Measurements from ENCODE around the gene KLHL26.

The KLHL26 gene

GRCh38 chr19:18650021-18650390, 13.2 kb downstream of the KLHL26 start:
- no peak for DNase-seq

GRCh38 chr19:18650468-18651041, 13.7 kb downstream of the KLHL26 start:
- DNase-seq: no peak

- no peak for DNase-seq
Observed at GRCh38 chr19:18651300-18651699, 14.5 kb downstream of the KLHL26 start.

GRCh38 chr19:18651733-18652132, 14.9 kb downstream of the KLHL26 start:
- DNase-seq: no peak

DNA sequence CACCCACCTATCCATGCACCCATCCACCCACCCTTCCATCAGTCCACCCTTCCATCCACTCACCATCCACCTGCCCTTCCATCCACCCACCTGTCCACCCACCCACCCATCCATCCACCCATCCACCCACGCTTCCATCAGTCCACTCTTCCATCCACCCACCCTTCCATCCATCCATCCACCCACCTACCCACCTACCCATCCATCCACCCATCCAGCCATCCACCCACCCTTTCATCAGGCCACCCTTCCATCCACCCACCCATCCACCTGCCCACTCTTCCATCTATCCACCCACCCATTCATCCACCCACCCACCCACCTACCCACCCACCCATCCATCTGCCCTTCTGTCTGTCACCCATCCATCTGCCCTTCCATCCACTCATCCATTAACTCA, 17.0 kb downstream of the KLHL26 start:
- DNase-seq: no peak

DNA sequence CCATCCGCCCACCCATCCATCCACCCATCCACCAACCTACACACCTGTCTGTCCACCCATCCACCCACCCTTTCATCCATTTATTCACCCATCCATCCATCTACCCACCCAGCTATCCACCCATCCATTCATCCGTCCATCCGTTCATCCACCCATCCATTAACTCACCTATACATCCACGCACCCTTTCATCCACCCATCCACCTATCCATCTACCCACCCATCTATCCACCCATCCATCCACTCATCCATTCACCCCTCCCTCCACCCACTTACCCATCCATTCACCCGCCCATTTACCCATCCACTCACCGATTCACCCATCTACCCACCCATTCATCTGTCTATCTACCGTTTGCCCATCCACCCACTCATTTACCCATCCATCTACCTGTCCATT, 17.6 kb downstream of the KLHL26 start:
- DNase-seq: no peak

DNA sequence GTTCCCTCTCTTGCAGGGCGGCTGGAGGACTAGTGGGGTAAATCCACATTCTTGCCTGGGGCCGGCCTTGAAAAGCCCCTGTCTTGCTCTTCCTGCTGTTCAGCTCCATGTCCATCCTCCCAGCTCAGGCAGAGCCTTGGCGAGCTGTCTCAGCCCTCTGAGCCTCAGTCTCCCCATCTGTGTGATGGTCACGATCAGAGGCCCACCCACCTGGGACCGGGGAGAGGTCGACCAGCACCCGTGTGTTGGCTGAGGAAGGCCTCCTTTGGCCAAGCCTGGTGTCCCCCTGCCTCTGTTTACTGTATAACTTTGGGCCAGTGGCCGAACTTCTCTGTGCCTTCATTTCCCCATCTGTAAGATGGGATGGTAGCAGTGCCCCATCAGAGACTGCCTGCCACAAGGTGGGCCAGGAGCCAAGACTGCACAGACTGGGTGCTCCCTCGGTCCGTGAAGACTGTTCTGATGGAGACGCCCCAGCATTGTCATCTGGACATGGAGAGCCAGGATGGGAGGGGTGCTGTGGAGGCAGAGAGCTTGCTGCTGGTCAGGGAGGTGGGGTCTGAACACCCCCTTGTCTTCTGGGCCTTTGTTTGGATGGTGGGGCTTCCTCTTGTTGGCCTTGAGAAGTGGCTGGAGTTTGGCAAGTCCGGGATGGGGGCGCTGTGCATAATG, 18.5 kb downstream of the KLHL26 start:
- no peak for DNase-seq

GRCh38 chr19:18656337-18657086, 19.7 kb downstream of the KLHL26 start:
- DNase-seq: no peak

- no peak for DNase-seq
Observed at GRCh38 chr19:18657590-18658365, 20.9 kb downstream of the KLHL26 start.

- DNase-seq: no peak
Observed at GRCh38 chr19:18658366-18658855, 21.6 kb downstream of the KLHL26 start.

GRCh38 chr19:18659281-18660050, 22.6 kb downstream of the KLHL26 start:
- no peak for DNase-seq

- DNase-seq: no peak
Observed at GRCh38 chr19:18660051-18660910, 23.5 kb downstream of the KLHL26 start.

GRCh38 chr19:18660939-18661670, 24.3 kb downstream of the KLHL26 start:
- DNase-seq: no peak

DNA sequence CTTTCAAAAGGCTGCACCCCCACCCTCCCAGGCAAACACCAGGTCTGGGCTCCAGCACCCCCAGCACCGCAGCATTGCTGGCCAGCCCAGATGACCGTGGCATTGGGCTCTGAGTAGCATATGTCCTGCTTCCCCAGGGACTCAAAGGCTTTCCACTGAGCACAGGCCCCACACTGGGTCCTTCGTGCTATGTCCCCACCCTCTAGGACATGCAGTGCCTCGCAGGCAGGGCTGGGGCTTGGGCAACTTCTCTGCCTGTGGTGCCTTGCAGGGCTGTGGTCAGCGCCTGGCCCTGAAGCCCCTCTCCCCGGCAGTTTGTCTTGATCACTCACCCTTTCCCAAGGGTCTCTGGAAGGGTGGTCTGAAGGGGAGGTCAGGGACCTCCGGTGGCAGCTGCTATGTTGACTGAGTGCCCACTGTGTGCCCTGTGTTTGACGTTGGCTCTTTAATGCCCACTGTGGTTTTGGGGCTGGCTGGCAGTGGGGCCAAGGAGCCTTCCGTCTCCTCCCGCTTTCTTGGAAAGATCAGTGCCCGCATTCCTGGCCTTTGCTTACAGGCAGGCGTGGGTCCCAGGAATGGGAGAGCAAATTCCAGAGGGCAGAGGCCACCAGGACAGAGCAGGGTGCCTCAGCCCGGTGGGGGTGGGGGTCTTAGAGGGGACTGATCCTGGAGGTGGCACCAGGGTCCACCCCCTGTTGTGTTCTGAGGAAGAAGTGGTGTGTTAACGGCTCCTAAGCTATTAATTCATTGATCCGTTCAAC, 26.3 kb downstream of the KLHL26 start:
- no peak for DNase-seq

DNA sequence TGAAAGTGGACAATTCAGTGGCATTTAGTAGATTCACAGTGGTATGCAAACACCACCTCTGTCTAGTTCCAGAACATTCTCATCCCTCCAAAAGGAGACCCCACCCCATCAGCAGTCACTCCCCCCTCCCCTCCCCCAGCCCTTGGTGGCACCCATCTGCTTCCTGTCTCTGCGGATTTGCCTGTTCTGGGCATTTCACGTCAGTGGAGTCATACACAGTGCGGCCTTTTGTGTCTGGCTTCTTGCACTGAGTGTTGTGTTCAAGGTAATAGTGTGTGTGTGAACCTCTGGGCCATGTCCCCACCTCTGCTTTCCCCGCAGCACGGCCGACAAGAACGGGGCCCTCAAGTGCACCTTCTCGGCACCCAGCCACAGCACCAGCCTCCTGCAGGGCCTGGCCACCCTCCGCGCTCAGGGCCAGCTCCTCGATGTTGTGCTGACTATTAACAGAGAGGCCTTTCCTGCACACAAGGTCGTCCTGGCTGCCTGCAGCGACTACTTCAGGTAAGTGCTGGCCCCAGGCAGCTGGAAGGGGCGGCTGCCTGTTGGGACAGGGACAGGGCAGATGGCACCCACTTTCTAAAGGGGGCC, 27.2 kb downstream of the KLHL26 start:
- DNase-seq: no peak

DNA sequence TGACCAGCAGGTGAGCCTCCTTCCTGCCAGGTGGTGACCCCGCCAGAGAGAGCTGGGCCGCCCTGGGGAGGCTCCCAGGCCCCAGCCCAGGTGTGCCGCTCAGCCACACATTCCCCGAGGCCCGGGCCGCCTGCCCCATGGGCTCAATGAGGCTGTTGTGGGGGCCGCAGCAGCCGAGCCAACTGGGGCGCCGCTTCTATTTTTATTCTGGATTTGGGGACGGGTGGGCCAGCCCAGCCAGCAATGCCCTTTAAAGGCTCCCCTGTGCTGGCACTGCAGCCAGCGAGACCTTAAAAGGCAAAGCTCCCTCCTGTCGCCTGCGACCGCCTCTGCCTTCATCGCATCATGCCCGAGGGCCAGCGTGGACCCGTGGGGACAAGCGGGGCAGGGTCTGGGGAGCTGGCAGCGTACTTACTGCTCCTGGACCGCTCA, 29.0 kb downstream of the KLHL26 start:
- DNase-seq: no peak

- no peak for DNase-seq
Observed at GRCh38 chr19:18666317-18666716, 29.5 kb downstream of the KLHL26 start.

GRCh38 chr19:18666784-18667183, 30.0 kb downstream of the KLHL26 start:
- DNase-seq: no peak

DNA sequence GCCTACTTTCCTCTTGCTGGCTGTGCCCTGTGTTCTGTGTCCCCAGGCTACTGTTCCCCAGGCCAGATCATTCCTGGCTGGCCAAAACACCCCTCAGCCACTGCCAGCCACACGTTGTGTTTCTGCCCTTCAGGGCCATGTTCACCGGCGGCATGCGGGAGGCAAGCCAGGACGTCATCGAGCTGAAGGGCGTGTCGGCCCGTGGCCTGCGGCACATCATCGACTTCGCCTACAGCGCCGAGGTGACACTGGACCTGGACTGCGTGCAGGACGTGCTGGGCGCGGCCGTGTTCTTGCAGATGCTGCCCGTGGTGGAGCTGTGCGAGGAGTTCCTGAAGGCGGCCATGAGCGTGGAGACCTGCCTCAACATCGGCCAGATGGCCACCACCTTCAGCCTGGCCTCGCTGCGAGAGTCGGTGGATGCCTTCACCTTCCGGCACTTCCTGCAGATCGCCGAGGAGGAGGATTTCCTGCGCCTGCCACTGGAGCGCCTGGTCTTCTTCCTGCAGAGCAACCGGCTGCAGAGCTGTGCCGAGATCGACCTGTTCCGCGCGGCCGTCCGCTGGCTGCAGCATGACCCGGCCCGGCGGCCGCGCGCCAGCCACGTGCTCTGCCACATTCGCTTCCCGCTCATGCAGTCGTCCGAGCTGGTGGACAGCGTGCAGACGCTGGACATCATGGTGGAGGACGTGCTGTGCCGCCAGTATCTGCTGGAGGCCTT, 30.9 kb downstream of the KLHL26 start:
- no peak for DNase-seq
